OCI-LY7 (cell line): ENCODE measurements around the gene UBA6. TPM values are rescaled to one million over a fixed set of nuclear protein-coding genes. Genes with fewer than 3 reads are reported as not detected.

Experiments
- BruUV-seq: library from RNA; stranded (reverse); fragments of 400-500 nt; replicated peaks from 2 replicates; lab custom pipeline; 2021; lab: Mats Ljungman, UMichigan
- CTCF ChIA-PET: fragments of 300-600 bp; sonication (Branson Sonifier 250); formaldehyde crosslinking; loops from one replicate; lab custom pipeline; 2022; ENCODE audit warnings: antibody characterized with exemption; ENCODE audit not compliant: unreplicated experiment; lab: Charles Lee
- POLR2A ChIA-PET: fragments of 300-600 bp; sonication (Branson Sonifier 250); formaldehyde crosslinking; loops from one replicate; lab custom pipeline; 2022; ENCODE audit warnings: antibody characterized with exemption; lab: Charles Lee
- DNase-seq: peaks from one replicate; pipeline ENCODE4 v3.0.0-alpha.2; 2015; ENCODE audit warnings: low spot score
- H2AFZ ChIP-seq: fragments of 200-600 bp; sonication (generic), shearing (Covaris generic); 2 replicates; pipeline ENCODE4 v1.6.1; 2014; ENCODE audit warnings: mild to moderate bottlenecking, antibody characterized with exemption, low read length, moderate library complexity
- H3K27ac ChIP-seq: fragments of 200-600 bp; sonication (generic); 2 replicates; pipeline ENCODE4 v1.5.1; 2014; ENCODE audit warnings: mixed run types, low read depth, mild to moderate bottlenecking, moderate library complexity, low read length, inconsistent platforms; ENCODE audit not compliant: poor library complexity, severe bottlenecking
- H3K36me3 ChIP-seq: fragments of 200-600 bp; sonication (generic); 2 replicates; pipeline ENCODE4 v1.6.1; 2014; ENCODE audit warnings: mild to moderate bottlenecking, antibody characterized with exemption, low read length, moderate library complexity, mixed read lengths; ENCODE audit not compliant: insufficient read depth
- H3K4me1 ChIP-seq: fragments of 200-600 bp; sonication (generic); 2 replicates; pipeline ENCODE4 v1.5.1; 2014; ENCODE audit warnings: mild to moderate bottlenecking, low read length; ENCODE audit not compliant: insufficient read depth, poor library complexity, severe bottlenecking
- H3K4me2 ChIP-seq: fragments of 200-600 bp; sonication (generic); 2 replicates; pipeline ENCODE4 v1.6.1; 2014; ENCODE audit warnings: mild to moderate bottlenecking, low read length
- H3K4me3 ChIP-seq: fragments of 200-600 bp; sonication (generic); 2 replicates; pipeline ENCODE4 v1.5.1; 2014; ENCODE audit warnings: mild to moderate bottlenecking, low read depth, low read length; ENCODE audit not compliant: poor library complexity, severe bottlenecking
- H3K79me2 ChIP-seq: fragments of 200-600 bp; sonication (generic); 2 replicates; pipeline ENCODE4 v1.6.1; 2016; ENCODE audit warnings: low read depth, mild to moderate bottlenecking, low read length, moderate library complexity, mixed read lengths; ENCODE audit not compliant: insufficient read depth
- H3K9me2 ChIP-seq: fragments of 200-600 bp; sonication (generic); 2 replicates; pipeline ENCODE4 v1.6.1; 2016; ENCODE audit warnings: mild to moderate bottlenecking, low read length, mixed read lengths; ENCODE audit not compliant: insufficient read depth
- H3K9me3 ChIP-seq: fragments of 200-600 bp; sonication (generic); 2 replicates; pipeline ENCODE4 v1.6.1; 2014; ENCODE audit warnings: mild to moderate bottlenecking, mixed run types, low read length, mixed read lengths
- H4K20me1 ChIP-seq: fragments of 200-600 bp; sonication (generic); 2 replicates; pipeline ENCODE4 v1.6.1; 2014; ENCODE audit warnings: mild to moderate bottlenecking, antibody characterized with exemption, low read length, moderate library complexity, mixed read lengths; ENCODE audit not compliant: insufficient read depth
- EZH2phosphoT487 ChIP-seq: fragments of 200-600 bp; sonication (generic); IDR thresholded peaks from 2 replicates; pipeline ENCODE4 v1.6.1; 2018; ENCODE audit warnings: low read depth, borderline replicate concordance, mild to moderate bottlenecking, mixed run types, antibody characterized with exemption, low read length, moderate library complexity, mixed read lengths
- intact Hi-C: fragments of 100-400 bp; cut with micrococcal nuclease; formaldehyde crosslinking; loops from one replicate; pipeline ENCODE4 v1.10.0; 2022; ENCODE audit not compliant: unreplicated experiment
- total RNA-seq, 2 experiments: library from RNA; depleted of rRNA in 1 of 2; stranded (reverse); fragments of >200 nt in 1 of 2; shearing (Covaris generic) in 1 of 2; gene quantifications; 2 replicates each; pipeline ENCODE4 v1.2.3, GENCODE V29; 2014 to 2022
- TF ChIP-seq, protein P1 (sequence below): fragments of 200-600 bp; sonication (generic); conservative IDR thresholded peaks from 2 replicates; pipeline ENCODE4 v1.5.1; 2014; ENCODE audit warnings: mild to moderate bottlenecking, antibody characterized with exemption, low read length, moderate library complexity, mixed read lengths

Gene UBA6
- total RNA-seq, 2 experiments from 2014 or later, result 40.6 to 92.4 TPM

DNA sequence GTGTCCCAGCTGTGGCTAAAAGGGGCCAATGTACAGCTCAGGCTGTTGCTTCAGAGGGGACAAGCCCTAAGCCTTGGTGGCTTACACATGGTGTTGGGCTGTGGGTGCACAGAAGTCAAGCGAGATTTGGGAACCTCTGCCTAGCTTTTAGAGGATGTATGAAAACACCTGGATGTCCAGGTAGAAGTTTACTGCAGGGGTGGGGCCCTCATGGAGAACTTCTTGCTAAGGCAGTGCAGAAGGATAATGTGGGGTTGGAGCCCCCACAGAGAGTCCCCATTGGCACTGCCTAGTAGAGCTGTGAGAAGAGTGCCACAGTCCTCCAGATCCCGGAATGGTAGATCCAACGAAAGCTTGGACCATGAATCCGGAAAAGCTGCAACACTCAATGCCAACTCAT is 40.5 kb downstream of the UBA6 start:
- intact Hi-C loops, result no loop called here
- H3K4me3 ChIP-seq, result no peak overlapping the region
- no peaks in the 10 kb centered on the region for H3K4me1 ChIP-seq
- BruUV-seq, result no TSS peak
- H3K9me3 ChIP-seq, result peaks cover 28% of the 10 kb centered on the region
- H2AFZ ChIP-seq, result no peak overlapping the region
- TF ChIP-seq EZH2phosphoT487, result no peak
- TF ChIP-seq, protein P1, sequence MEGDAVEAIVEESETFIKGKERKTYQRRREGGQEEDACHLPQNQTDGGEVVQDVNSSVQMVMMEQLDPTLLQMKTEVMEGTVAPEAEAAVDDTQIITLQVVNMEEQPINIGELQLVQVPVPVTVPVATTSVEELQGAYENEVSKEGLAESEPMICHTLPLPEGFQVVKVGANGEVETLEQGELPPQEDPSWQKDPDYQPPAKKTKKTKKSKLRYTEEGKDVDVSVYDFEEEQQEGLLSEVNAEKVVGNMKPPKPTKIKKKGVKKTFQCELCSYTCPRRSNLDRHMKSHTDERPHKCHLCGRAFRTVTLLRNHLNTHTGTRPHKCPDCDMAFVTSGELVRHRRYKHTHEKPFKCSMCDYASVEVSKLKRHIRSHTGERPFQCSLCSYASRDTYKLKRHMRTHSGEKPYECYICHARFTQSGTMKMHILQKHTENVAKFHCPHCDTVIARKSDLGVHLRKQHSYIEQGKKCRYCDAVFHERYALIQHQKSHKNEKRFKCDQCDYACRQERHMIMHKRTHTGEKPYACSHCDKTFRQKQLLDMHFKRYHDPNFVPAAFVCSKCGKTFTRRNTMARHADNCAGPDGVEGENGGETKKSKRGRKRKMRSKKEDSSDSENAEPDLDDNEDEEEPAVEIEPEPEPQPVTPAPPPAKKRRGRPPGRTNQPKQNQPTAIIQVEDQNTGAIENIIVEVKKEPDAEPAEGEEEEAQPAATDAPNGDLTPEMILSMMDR, result no peak
- no peaks in the 10 kb centered on the region for H3K79me2 ChIP-seq
- H3K4me2 ChIP-seq, result no peak overlapping the region
- no peaks in the 10 kb centered on the region for H3K9me2 ChIP-seq
- ChIA-PET CTCF (no interaction called here), POLR2A (no interaction called here)
- no peak overlapping the region for H3K27ac ChIP-seq
- peak; percentile 38 for DNase-seq
- H3K36me3 ChIP-seq, result peaks cover 84% of the 10 kb centered on the region
- H4K20me1 ChIP-seq, result no peaks in the 10 kb centered on the region

- DNase-seq, result no peak
- Histone ChIP-seq H3K4me2 (no peak overlapping the region), H3K36me3 (peaks cover 77% of the 10 kb centered on the region), H3K9me3 (peaks cover 24% of the 10 kb centered on the region), H3K27ac (no peak overlapping the region), H3K4me3 (no peak overlapping the region), H4K20me1 (no peaks in the 10 kb centered on the region), H3K9me2 (no peaks in the 10 kb centered on the region), H2AFZ (no peak overlapping the region), H3K4me1 (no peaks in the 10 kb centered on the region), H3K79me2 (no peaks in the 10 kb centered on the region)
- POLR2A ChIA-PET, result interaction anchor here (0.7 kb wide), 1 partner anchor 109 kb away, joined by 3 read pairs; no protein-coding TSS in a partner anchor
- CTCF ChIA-PET, result no interaction called here
- intact Hi-C loops, result no loop called here
- TF ChIP-seq EZH2phosphoT487, result no peak
- TF ChIP-seq, protein P1, result no peak
- no TSS peak for BruUV-seq
Measured at GRCh38 chr4:67659065-67659464, 41.9 kb downstream of the UBA6 start.

DNA sequence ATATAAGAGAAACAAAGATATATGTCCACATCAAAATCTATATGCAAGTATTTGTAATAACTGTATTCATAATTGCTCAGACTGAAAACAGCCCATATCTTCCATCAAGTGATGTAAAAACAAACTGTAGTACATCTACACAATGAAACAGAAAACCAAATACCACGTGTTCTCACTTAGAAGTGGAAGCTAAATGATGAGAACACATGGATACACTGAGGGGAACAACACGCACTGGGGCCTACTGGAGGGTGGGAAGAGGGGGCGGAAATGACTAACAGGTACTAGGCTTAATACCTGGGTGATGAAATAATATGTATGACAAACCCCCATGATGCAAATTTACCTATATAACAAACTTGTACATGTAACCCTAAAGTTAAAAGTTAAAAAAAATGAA is 42.7 kb downstream of the UBA6 start:
- BruUV-seq, result no TSS peak
- Histone ChIP-seq H2AFZ (no peak overlapping the region), H3K9me2 (no peaks in the 10 kb centered on the region), H3K79me2 (no peaks in the 10 kb centered on the region), H3K4me1 (no peaks in the 10 kb centered on the region), H3K27ac (no peak overlapping the region), H3K9me3 (peaks cover 24% of the 10 kb centered on the region), H3K36me3 (peaks cover 71% of the 10 kb centered on the region), H3K4me3 (no peak overlapping the region), H4K20me1 (no peaks in the 10 kb centered on the region), H3K4me2 (no peak overlapping the region)
- DNase-seq, result no peak
- no peak for TF ChIP-seq EZH2phosphoT487
- TF ChIP-seq, protein P1, result no peak
- ChIA-PET CTCF (no interaction called here), POLR2A (no interaction called here)
- intact Hi-C loops, result no loop called here
